HCT116 (cell line): ENCODE measurements around the gene PDSS2. TPM values are rescaled to one million over a fixed set of nuclear protein-coding genes. Genes with fewer than 3 reads are reported as not detected.

Experiments
- ATAC-seq: fragments of 200-7000 bp; cut with Tn5 transposase; 2 replicates; pipeline ENCODE4 v1.9.1; 2020; ENCODE audit warnings: mild to moderate bottlenecking, moderate library complexity
- BruUV-seq: library from RNA; stranded (reverse); fragments of 400-500 nt; replicated peaks from 2 replicates; lab custom pipeline; 2021; lab: Mats Ljungman, UMichigan
- CTCF ChIA-PET: fragments of 300-600 bp; sonication (Branson Sonifier 250); formaldehyde crosslinking; loops from one replicate; lab custom pipeline; 2021; ENCODE audit warnings: antibody characterized with exemption; lab: Charles Lee
- POLR2A ChIA-PET: fragments of 300-600, 350-600 bp; sonication (Branson Sonifier 250); formaldehyde crosslinking; loops from one replicate; lab custom pipeline; 2021; ENCODE audit warnings: antibody characterized with exemption; lab: Charles Lee
- RAD21 ChIA-PET, 2 experiments: fragments of 300-600 bp; sonication (Branson Sonifier 250); formaldehyde crosslinking; loops; one replicate each; lab custom pipeline; 2023; ENCODE audit warnings: low total read pairs in 2 of 2; ENCODE audit not compliant: uncharacterized antibody in 2 of 2, unreplicated experiment in 2 of 2, low non-redundant PET in 1 of 2; lab: Charles Lee
- DNase-seq: peaks from one replicate; pipeline ENCODE4 v3.0.0-alpha.2; 2010; ENCODE audit warnings: low read depth, low spot score
- H2AFZ ChIP-seq: fragments of 200-600 bp; shearing (Covaris generic), sonication (generic); 2 replicates; pipeline ENCODE4 v1.6.1; 2017; ENCODE audit warnings: low read depth, mixed run types, mixed read lengths, antibody characterized with exemption, low read length; ENCODE audit not compliant: poor library complexity, severe bottlenecking
- H3K27ac ChIP-seq: 2 replicates; pipeline ENCODE4 v1.5.1; 2012; ENCODE audit warnings: low read depth, low read length
- H3K27me3 ChIP-seq: fragments of 200-600 bp; sonication (generic); 2 replicates; pipeline ENCODE4 v1.6.1; 2016; ENCODE audit warnings: mixed run types, low read length, mixed read lengths; ENCODE audit not compliant: insufficient read depth
- H3K36me3 ChIP-seq, 2 experiments: fragments of 200-500 bp in 1 of 2; fragments of 200-600 bp in 1 of 2; sonication (Bioruptor generic) in 1 of 2; sonication (generic) in 1 of 2; 2 replicates each; pipeline versions ENCODE4 v1.5.1 to v1.6.1; 2014 to 2016; ENCODE audit warnings: low read length in 2 of 2, inconsistent platforms in 1 of 2, mixed read lengths in 1 of 2, mixed run types in 1 of 2; ENCODE audit not compliant: insufficient read depth in 2 of 2, control insufficient read depth in 1 of 2
- H3K4me1 ChIP-seq, 2 experiments: fragments of 200-600 bp in 1 of 2; sonication (generic) in 1 of 2; 2 replicates each; pipeline versions ENCODE4 v1.5.1 to v1.6.1; 2012 to 2017; ENCODE audit warnings: low read length in 2 of 2, inconsistent platforms in 1 of 2, mild to moderate bottlenecking in 1 of 2, mixed read lengths in 1 of 2, mixed run types in 1 of 2, moderate library complexity in 1 of 2; ENCODE audit not compliant: insufficient read depth in 2 of 2, control insufficient read depth in 1 of 2
- H3K4me2 ChIP-seq: fragments of 200-600 bp; sonication (generic); 2 replicates; pipeline ENCODE4 v1.6.1; 2017; ENCODE audit warnings: mixed run types, low read length, mixed read lengths
- H3K4me3 ChIP-seq, 2 experiments: fragments of 200-600 bp in 1 of 2; sonication (generic) in 1 of 2; replicated peaks in 1 of 2; 2 replicates each; pipeline ENCODE4 v1.5.1; 2011 to 2016; ENCODE audit warnings: low read length in 2 of 2, control low read depth in 1 of 2, low read depth in 1 of 2, mild to moderate bottlenecking in 1 of 2, mixed read lengths in 1 of 2, mixed run types in 1 of 2
- H3K79me2 ChIP-seq: fragments of 200-600 bp; sonication (generic); 2 replicates; pipeline ENCODE4 v1.6.1; 2017; ENCODE audit warnings: mild to moderate bottlenecking, mixed run types, low read length, moderate library complexity, mixed read lengths; ENCODE audit not compliant: insufficient read depth
- H3K9ac ChIP-seq: fragments of 200-600 bp; sonication (generic); 2 replicates; pipeline ENCODE4 v1.6.1; 2016; ENCODE audit warnings: low read length, mixed read lengths
- H3K9me2 ChIP-seq: fragments of 200-600 bp; sonication (generic), shearing (Covaris generic); 2 replicates; pipeline ENCODE4 v1.6.1; 2017; ENCODE audit warnings: mixed run types, mild to moderate bottlenecking, moderate library complexity; ENCODE audit not compliant: insufficient read depth
- H3K9me3 ChIP-seq, 2 experiments: fragments of 200-500 bp in 1 of 2; fragments of 200-600 bp in 1 of 2; sonication (Bioruptor generic) in 1 of 2; sonication (generic) in 1 of 2; 2 replicates each; pipeline ENCODE4 v1.6.1; 2014 to 2017; ENCODE audit warnings: low read length in 2 of 2, mixed read lengths in 2 of 2, inconsistent platforms in 1 of 2, low read depth in 1 of 2, mild to moderate bottlenecking in 1 of 2, mixed run types in 1 of 2, moderate library complexity in 1 of 2; ENCODE audit not compliant: control insufficient read depth in 1 of 2, insufficient read depth in 1 of 2
- H4K20me1 ChIP-seq: fragments of 200-600 bp; sonication (generic), shearing (Covaris generic); 2 replicates; pipeline ENCODE4 v1.6.1; 2017; ENCODE audit warnings: mixed run types, mild to moderate bottlenecking, moderate library complexity; ENCODE audit not compliant: insufficient read depth
- CBX3 ChIP-seq: IDR thresholded peaks from 2 replicates; pipeline ENCODE4 v1.6.1; 2012; ENCODE audit warnings: low read depth
- CTCF ChIP-seq, 3 experiments: fragments of 200-600 bp in 1 of 3; sonication (generic) in 1 of 3; IDR thresholded peaks in 2 of 3; conservative IDR thresholded peaks in 1 of 3; 2 replicates each; pipeline ENCODE4 v1.5.1; 2012 to 2017; ENCODE audit warnings: low read depth in 2 of 3, low read length in 2 of 3, antibody characterized with exemption in 1 of 3, borderline replicate concordance in 1 of 3, control low read depth in 1 of 3, mild to moderate bottlenecking in 1 of 3, mixed read lengths in 1 of 3, mixed run types in 1 of 3, moderate library complexity in 1 of 3; ENCODE audit not compliant: insufficient read depth in 1 of 3
- EZH2 ChIP-seq: fragments of 200-600 bp; sonication (generic); IDR thresholded peaks from 2 replicates; pipeline ENCODE4 v1.6.1; 2017; ENCODE audit warnings: antibody characterized with exemption, mixed run types
- EZH2phosphoT487 ChIP-seq: fragments of 200-600 bp; IDR thresholded peaks from 2 replicates; pipeline ENCODE4 v1.6.1; 2018; ENCODE audit warnings: antibody characterized with exemption, borderline replicate concordance
- FOSL1 ChIP-seq: IDR thresholded peaks from 2 replicates; pipeline ENCODE4 v1.6.1; 2012; ENCODE audit warnings: low read depth
- JUND ChIP-seq: IDR thresholded peaks from 2 replicates; pipeline ENCODE4 v1.6.1; 2012
- POLR2AphosphoS5 ChIP-seq: IDR thresholded peaks from 2 replicates; pipeline ENCODE4 v1.6.1; 2011; ENCODE audit warnings: mild to moderate bottlenecking, low read depth, low read length, moderate library complexity
- REST ChIP-seq: IDR thresholded peaks from 2 replicates; pipeline ENCODE4 v1.6.1; 2012; ENCODE audit warnings: low read depth
- SIN3A ChIP-seq: IDR thresholded peaks from 2 replicates; pipeline ENCODE4 v1.6.1; 2012; ENCODE audit warnings: low read depth
- YY1 ChIP-seq: IDR thresholded peaks from 2 replicates; pipeline ENCODE4 v1.6.1; 2011; ENCODE audit warnings: low read length, low read depth, moderate library complexity, mild to moderate bottlenecking; ENCODE audit not compliant: insufficient replicate concordance; ENCODE audit errors: extremely low read depth
- ZBTB33 ChIP-seq: IDR thresholded peaks from 2 replicates; pipeline ENCODE4 v1.6.1; 2011; ENCODE audit warnings: mild to moderate bottlenecking, low read length, moderate library complexity; ENCODE audit not compliant: insufficient replicate concordance; ENCODE audit errors: extremely low read depth
- ZNF274 ChIP-seq: fragments of 200-500 bp; sonication (Bioruptor generic); IDR thresholded peaks from 2 replicates; pipeline ENCODE4 v1.6.1; 2014; ENCODE audit warnings: mild to moderate bottlenecking, low read depth, low read length, inconsistent platforms
- intact Hi-C: fragments of 100-400 bp; cut with micrococcal nuclease; formaldehyde crosslinking; loops from 2 replicates; pipeline ENCODE4 v1.10.0; 2022
- total RNA-seq: library from RNA; stranded (reverse); gene quantifications from one replicate; pipeline ENCODE4 v1.2.1, GENCODE V29; 2021; ENCODE audit not compliant: unreplicated experiment

The PDSS2 gene
- total RNA-seq, 1 experiment from 2014 or later: 12.2 TPM

GRCh38 chr6:107128577-107128976, 330.8 kb downstream of the PDSS2 start:
- POLR2A ChIA-PET: interaction anchor here (0.7 kb wide), 1 partner anchor 641 kb away, joined by 3 read pairs; no protein-coding TSS in a partner anchor
- CTCF ChIA-PET: no interaction called here
- Histone ChIP-seq H3K27me3 (no peaks in the 10 kb centered on the region), H3K36me3 (no peaks in the 10 kb centered on the region), H3K27ac (no peak overlapping the region), H3K9me2 (no peaks in the 10 kb centered on the region), H4K20me1 (no peaks in the 10 kb centered on the region), H3K4me3 (no peak overlapping the region), H3K9me3 (no peaks in the 10 kb centered on the region), H2AFZ (no peak overlapping the region), H3K79me2 (no peaks in the 10 kb centered on the region), H3K4me1 (no peaks in the 10 kb centered on the region), H3K4me2 (no peak overlapping the region), H3K9ac (no peak overlapping the region)
- intact Hi-C loops: no loop called here
- BruUV-seq: no TSS peak
- DNase-seq (no peak), ATAC-seq (no peak)
- TF ChIP-seq JUND: no peak
- TF ChIP-seq REST: no peak
- RAD21 ChIA-PET: no interaction called here

GRCh38 chr6:107128175-107128574, 331.2 kb downstream of the PDSS2 start:
- ChIA-PET RAD21 (no interaction called here), CTCF (no interaction called here), POLR2A (interaction anchor here (0.7 kb wide), 1 partner anchor 641 kb away, joined by 3 read pairs; no protein-coding TSS in a partner anchor)
- H3K4me1 ChIP-seq: no peaks in the 10 kb centered on the region
- H3K79me2 ChIP-seq: no peaks in the 10 kb centered on the region
- intact Hi-C loops: no loop called here
- no peak overlapping the region for H3K9ac ChIP-seq
- H3K4me2 ChIP-seq: no peak overlapping the region
- BruUV-seq: no TSS peak
- no peaks in the 10 kb centered on the region for H3K27me3 ChIP-seq
- H4K20me1 ChIP-seq: no peaks in the 10 kb centered on the region
- H3K9me2 ChIP-seq: no peaks in the 10 kb centered on the region
- ATAC-seq (no peak), DNase-seq (no peak)
- H3K4me3 ChIP-seq: no peak overlapping the region
- H3K9me3 ChIP-seq: no peaks in the 10 kb centered on the region
- H2AFZ ChIP-seq: no peak overlapping the region
- H3K36me3 ChIP-seq: no peaks in the 10 kb centered on the region
- H3K27ac ChIP-seq: no peak overlapping the region
- TF ChIP-seq EZH2 (no peak), ZNF274 (no peak), FOSL1 (no peak), YY1 (no peak), CTCF (IDR thresholded peaks at IDR 0.05 in 2 of 3, conservative IDR thresholded peaks at IDR 0.05 in 1 of 3; ENCODE audit: borderline replicate concordance in 1 of 3, insufficient read depth in 1 of 3, low read depth in 2 of 3, low read length in 2 of 3) (no peak), EZH2phosphoT487 (no peak), CBX3 (no peak), SIN3A (no peak), POLR2AphosphoS5 (no peak), JUND (no peak), ZBTB33 (no peak)
